HG03045 (cell line): Measurements from ENCODE around the gene HIP1R.
A peak's percentile ranks its signal among the peaks of the same experiment; 100 is the strongest.
"Not testable (repeated sequence)": the region's sequence is repeated elsewhere in the genome, so short reads cannot be mapped to it uniquely, and the experiment has no call there.

Source experiments
- ATAC-seq: cut with Tn5 transposase; IDR thresholded peaks from one replicate; pipeline ENCODE4 v1.9.1; 2021; ENCODE audit warnings: mild to moderate bottlenecking, moderate library complexity; ENCODE audit not compliant: unreplicated experiment

HIP1R gene

DNA sequence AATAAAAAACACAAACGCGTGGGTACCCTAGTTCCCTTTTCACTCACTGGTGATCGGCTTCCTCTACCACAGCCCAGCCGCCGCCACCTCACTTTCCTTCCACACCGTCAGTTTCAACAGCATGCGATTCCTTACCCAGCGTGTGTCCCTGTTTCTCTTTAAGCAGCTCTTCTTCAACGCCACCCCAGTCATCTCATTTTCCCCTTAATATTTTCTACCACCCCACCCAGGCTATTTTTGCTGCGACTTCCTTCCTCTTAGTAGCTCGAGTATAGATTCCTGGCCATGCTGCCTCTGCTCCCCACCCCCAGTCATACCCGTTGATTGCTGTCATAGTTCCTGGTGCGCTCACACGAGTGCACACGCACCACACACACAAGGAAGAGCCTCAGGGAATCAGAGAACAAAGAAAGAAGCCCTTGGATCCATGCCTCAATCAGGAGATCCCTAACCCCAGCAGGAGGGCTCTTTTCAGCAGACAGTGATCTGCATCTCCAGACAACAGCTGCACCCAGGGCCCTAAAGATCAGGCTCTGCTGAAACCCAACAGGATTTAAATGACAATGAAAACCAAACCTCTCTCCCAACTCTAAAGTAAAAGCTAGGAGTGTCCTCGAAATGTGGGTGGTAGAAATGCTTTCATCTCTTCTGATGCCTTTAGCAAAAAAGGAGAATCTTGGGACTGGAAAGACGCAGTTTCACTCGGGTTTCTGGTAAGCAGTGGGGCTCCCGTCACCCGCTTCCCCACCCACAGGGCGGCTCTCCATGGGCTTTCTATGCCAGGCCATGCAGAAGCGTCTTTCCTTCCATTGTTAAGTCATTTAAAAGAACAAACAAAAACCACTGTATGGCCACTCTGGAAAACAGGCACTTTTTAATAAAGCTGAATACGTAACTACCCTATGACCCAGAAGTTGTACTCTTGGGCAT is 36.9 kb downstream of the HIP1R start:
- ATAC-seq, result peak; percentile 37

GRCh38 chr12:122872815-122873361 is 37.6 kb downstream of the HIP1R start:
- no peak for ATAC-seq

GRCh38 chr12:122873540-122873939 is 38.3 kb downstream of the HIP1R start:
- ATAC-seq, result no peak

GRCh38 chr12:122874081-122874480 is 38.8 kb downstream of the HIP1R start:
- no peak for ATAC-seq

- peak; percentile 74 for ATAC-seq
Observed at GRCh38 chr12:122875590-122876220, 40.4 kb downstream of the HIP1R start.

GRCh38 chr12:122876281-122876680 is 41.0 kb downstream of the HIP1R start:
- not testable (repeated sequence) for ATAC-seq

- no peak for ATAC-seq
Observed at GRCh38 chr12:122876731-122877130, 41.5 kb downstream of the HIP1R start.

DNA sequence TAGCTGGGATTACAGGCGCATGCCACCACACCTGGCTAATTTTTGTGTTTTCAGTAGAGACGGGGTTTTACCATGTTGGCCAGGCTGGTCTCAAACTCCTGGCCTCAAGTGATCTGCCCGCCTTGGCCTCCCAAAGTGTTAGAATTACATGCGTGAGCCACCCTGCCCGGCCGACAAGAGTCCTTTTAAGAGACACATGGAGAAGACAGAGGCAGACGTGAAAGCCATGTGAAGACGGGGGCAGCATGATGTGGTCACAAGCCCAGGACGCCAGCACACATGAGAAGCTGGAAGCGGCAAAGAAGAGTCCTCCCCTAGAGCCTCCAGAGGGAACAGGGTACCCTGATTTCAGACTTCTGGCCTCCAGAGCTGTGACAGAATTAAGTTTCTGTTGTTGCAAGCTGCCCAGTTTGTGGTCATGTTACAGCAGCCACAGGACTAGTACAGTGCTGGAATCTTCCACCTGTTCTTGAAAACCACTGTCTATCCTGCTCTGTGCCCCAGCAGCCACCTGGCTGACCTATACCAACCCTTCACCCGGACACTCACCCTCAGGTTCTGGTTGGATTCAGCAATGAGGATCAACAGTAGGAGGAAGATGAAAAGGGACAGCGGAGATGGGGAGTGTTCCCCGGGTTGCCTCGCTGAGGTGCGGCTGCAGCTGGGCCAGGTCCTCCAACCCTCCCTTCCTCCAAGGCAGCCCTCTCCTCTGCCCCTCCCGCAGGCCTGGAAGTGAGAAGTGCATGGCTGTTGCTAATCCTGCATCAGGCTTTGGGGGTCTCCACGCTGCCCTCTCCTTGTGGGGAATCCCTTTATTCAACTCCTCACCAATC is 43.7 kb downstream of the HIP1R start:
- no peak for ATAC-seq

DNA sequence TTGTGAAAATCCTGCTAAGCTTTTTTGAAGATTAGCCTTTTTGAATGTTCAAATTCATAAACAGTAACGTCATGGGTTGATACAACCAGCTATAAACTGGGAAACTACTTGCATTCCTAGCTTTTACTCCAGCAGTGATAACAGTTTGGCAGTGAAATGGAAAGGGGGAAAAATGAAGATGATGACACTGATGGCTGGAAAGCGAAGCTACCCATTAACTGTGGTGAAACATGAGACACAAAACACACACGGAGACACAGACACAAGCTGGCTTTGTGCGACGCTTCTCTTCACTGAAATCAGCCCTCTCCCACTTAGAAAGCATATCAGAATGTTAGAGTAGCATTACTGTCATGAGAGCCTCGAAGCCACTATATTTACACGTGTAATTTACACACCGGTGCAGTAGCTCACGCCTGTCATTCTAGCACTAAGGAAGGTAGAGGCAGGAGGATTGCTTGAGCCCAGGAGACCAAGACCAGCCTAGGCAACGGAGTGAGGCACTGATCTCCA is 45.0 kb downstream of the HIP1R start:
- no peak for ATAC-seq

- ATAC-seq, result no peak
Observed at GRCh38 chr12:122880668-122881067, 45.4 kb downstream of the HIP1R start.

DNA sequence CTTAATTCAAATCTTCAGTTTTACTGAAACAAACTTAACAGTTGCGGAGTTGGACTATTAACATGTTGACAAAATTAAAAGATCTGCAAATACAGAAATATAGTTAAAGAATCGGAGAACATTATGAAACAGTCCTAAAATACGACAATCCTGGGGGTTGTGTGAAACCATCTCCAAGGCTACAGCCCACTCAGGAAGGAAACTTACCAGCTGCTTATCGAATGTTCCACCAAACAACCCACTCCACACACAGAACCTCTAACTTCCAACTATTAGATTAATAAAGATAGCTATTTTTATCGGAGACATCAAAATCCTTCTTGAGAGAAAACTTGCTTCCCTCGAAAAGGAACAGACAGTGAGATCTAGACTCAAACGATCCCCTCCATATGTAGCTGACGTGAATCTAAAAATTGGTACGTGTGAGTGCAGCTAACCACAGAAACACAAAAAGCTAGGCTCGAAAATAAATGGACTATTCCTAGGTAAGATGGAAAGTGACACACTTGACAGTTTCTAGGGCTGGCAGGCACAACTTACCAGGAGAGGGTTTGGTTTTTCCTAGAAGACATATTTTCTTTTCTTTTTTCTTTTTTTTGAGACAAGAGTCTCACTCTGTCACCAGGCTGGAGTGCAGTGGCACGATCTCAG is 47.8 kb downstream of the HIP1R start:
- ATAC-seq, result no peak

GRCh38 chr12:122884091-122884826 is 49.0 kb downstream of the HIP1R start:
- no peak for ATAC-seq

GRCh38 chr12:122884860-122885259 is 49.6 kb downstream of the HIP1R start:
- no peak for ATAC-seq

- ATAC-seq, result no peak
Observed at GRCh38 chr12:122886161-122886560, 50.9 kb downstream of the HIP1R start.

- peak; percentile 79 for ATAC-seq
Observed at GRCh38 chr12:122886851-122887818, 51.9 kb downstream of the HIP1R start.

DNA sequence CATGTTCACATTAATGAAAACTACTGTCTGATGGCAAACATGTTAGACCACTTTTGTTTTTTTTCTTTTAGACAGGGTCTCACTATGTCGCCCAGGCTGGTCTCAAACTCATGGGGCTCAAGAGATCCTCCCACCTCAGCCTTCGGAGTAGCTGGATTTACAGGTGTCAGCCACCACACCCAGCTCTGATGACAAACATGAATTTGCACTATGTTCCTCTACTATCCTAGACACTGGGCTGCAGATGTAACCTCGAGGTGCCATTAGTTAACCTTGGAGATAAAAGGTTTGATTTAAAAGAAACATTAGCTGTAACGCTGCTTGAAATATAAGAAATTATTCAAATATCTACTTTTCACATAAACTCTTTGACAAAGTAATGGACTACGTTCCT is 52.6 kb downstream of the HIP1R start:
- peak; percentile 9 for ATAC-seq

- peak; percentile 41 for ATAC-seq
Observed at GRCh38 chr12:122888232-122888752, 53.0 kb downstream of the HIP1R start.
